Neural progenitor cell (in vitro differentiated cells): ENCODE measurements around the gene LAMTOR1. TPM values are rescaled to one million over a fixed set of nuclear protein-coding genes. Genes with fewer than 3 reads are reported as not detected.
A peak's percentile ranks its signal among the peaks of the same experiment; 100 is the strongest.

Experiments
- DNase-seq: peaks from one replicate; pipeline ENCODE4 v3.0.0-alpha.2; 2016; ENCODE audit warnings: low spot score
- H2AFZ ChIP-seq: fragments of 200-600 bp; sonication (generic); replicated peaks from 2 replicates; pipeline ENCODE4 v1.6.1; 2016; ENCODE audit warnings: antibody characterized with exemption
- H3F3A ChIP-seq: fragments of 200-600 bp; sonication (generic); 2 replicates; pipeline ENCODE4 v1.6.1; 2016; ENCODE audit warnings: antibody characterized with exemption, low read depth
- H3K27ac ChIP-seq: fragments of 200-600 bp; sonication (generic); 2 replicates; pipeline ENCODE4 v1.5.1; 2016; ENCODE audit warnings: mild to moderate bottlenecking
- H3K27me3 ChIP-seq: fragments of 200-600 bp; sonication (generic); 2 replicates; pipeline ENCODE4 v1.6.1; 2016; ENCODE audit warnings: mild to moderate bottlenecking, moderate library complexity
- H3K36me3 ChIP-seq: fragments of 200-600 bp; sonication (generic); 2 replicates; pipeline ENCODE4 v1.5.1; 2016
- H3K4me1 ChIP-seq: fragments of 200-600 bp; sonication (generic); 2 replicates; pipeline ENCODE4 v1.6.1; 2016; ENCODE audit warnings: mixed run types
- H3K4me2 ChIP-seq: fragments of 200-600 bp; sonication (generic); 2 replicates; pipeline ENCODE4 v1.6.1; 2016
- H3K4me3 ChIP-seq: fragments of 200-600 bp; sonication (generic); 2 replicates; pipeline ENCODE4 v1.5.1; 2016
- H3K79me2 ChIP-seq: fragments of 200-600 bp; sonication (generic); 2 replicates; pipeline ENCODE4 v1.6.1; 2016; ENCODE audit warnings: low read depth
- H3K9ac ChIP-seq: fragments of 200-600 bp; sonication (generic); 2 replicates; pipeline ENCODE4 v1.6.1; 2016
- H3K9me3 ChIP-seq: fragments of 200-600 bp; sonication (generic); 2 replicates; pipeline ENCODE4 v1.5.1; 2016; ENCODE audit warnings: low read depth
- H4K20me1 ChIP-seq: fragments of 200-600 bp; sonication (generic); 2 replicates; pipeline ENCODE4 v1.6.1; 2016; ENCODE audit warnings: low read depth
- H3K27ac Mint-ChIP-seq: 3 replicates; pipeline ENCODE4 v1.8.0; 2021; ENCODE audit warnings: mixed read lengths
- H3K27me3 Mint-ChIP-seq: 2 replicates; pipeline ENCODE4 v1.8.0; 2022; ENCODE audit warnings: low read depth, mild to moderate bottlenecking, inconsistent platforms, moderate library complexity, mixed read lengths; ENCODE audit not compliant: insufficient read depth
- H3K36me3 Mint-ChIP-seq: 3 replicates; pipeline ENCODE4 v1.8.0; 2021; ENCODE audit warnings: mixed read lengths
- H3K4me1 Mint-ChIP-seq: 3 replicates; pipeline ENCODE4 v1.8.0; 2021; ENCODE audit warnings: mixed read lengths
- H3K4me3 Mint-ChIP-seq: 3 replicates; pipeline ENCODE4 v1.8.0; 2021; ENCODE audit warnings: mild to moderate bottlenecking, moderate library complexity, mixed read lengths
- H3K9me3 Mint-ChIP-seq: 3 replicates; pipeline ENCODE4 v1.8.0; 2020; ENCODE audit warnings: mixed read lengths
- EZH2 ChIP-seq: fragments of 200-600 bp; sonication (generic); IDR thresholded peaks from 2 replicates; pipeline ENCODE4 v1.6.1; 2017; ENCODE audit warnings: antibody characterized with exemption, mild to moderate bottlenecking, moderate library complexity
- EZH2phosphoT487 ChIP-seq: fragments of 200-600 bp; sonication (generic); IDR thresholded peaks from 2 replicates; pipeline ENCODE4 v1.6.1; 2017; ENCODE audit warnings: antibody characterized with exemption
- total RNA-seq: library from RNA; depleted of rRNA; stranded (reverse); fragments of >200 nt; gene quantifications from 2 replicates; pipeline ENCODE4 v1.2.3, GENCODE V29; 2015; ENCODE audit warnings: low replicate concordance
- TF ChIP-seq, protein P1 (sequence below): fragments of 200-600 bp; sonication (generic); IDR thresholded peaks from 2 replicates; pipeline ENCODE4 v1.5.1; 2017; ENCODE audit warnings: antibody characterized with exemption, mild to moderate bottlenecking

Gene LAMTOR1
- total RNA-seq, 1 donor from 2014 or later: 41.6 TPM

- peak overlapping the region; percentile 60 for H3K4me2 ChIP-seq
- no peaks in the 10 kb centered on the region for H3K36me3 ChIP-seq
- peaks cover 51% of the 10 kb centered on the region for H3K4me1 ChIP-seq
- no peaks in the 10 kb centered on the region for H3K9me3 Mint-ChIP-seq
- peaks cover 8% of the 10 kb centered on the region for H3K27me3 Mint-ChIP-seq
- no peak overlapping the region for H3K4me3 Mint-ChIP-seq
- peaks cover 49% of the 10 kb centered on the region for H4K20me1 ChIP-seq
- H3K27ac ChIP-seq: peak overlapping the region; percentile 89
- H3K9me3 ChIP-seq: no peaks in the 10 kb centered on the region
- TF ChIP-seq EZH2 (no peak), EZH2phosphoT487 (no peak)
- TF ChIP-seq, protein P1, sequence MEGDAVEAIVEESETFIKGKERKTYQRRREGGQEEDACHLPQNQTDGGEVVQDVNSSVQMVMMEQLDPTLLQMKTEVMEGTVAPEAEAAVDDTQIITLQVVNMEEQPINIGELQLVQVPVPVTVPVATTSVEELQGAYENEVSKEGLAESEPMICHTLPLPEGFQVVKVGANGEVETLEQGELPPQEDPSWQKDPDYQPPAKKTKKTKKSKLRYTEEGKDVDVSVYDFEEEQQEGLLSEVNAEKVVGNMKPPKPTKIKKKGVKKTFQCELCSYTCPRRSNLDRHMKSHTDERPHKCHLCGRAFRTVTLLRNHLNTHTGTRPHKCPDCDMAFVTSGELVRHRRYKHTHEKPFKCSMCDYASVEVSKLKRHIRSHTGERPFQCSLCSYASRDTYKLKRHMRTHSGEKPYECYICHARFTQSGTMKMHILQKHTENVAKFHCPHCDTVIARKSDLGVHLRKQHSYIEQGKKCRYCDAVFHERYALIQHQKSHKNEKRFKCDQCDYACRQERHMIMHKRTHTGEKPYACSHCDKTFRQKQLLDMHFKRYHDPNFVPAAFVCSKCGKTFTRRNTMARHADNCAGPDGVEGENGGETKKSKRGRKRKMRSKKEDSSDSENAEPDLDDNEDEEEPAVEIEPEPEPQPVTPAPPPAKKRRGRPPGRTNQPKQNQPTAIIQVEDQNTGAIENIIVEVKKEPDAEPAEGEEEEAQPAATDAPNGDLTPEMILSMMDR: no peak
- peaks cover 48% of the 10 kb centered on the region for H3K4me1 Mint-ChIP-seq
- no peak overlapping the region for H3K4me3 ChIP-seq
- DNase-seq: no peak
- peaks cover 7% of the 10 kb centered on the region for H3K36me3 Mint-ChIP-seq
- H3K27ac Mint-ChIP-seq: no peak overlapping the region
- peaks cover 26% of the 10 kb centered on the region for H3F3A ChIP-seq
- no peak overlapping the region for H2AFZ ChIP-seq
- H3K27me3 ChIP-seq: no peaks in the 10 kb centered on the region
- H3K9ac ChIP-seq: no peak overlapping the region
- H3K79me2 ChIP-seq: peaks cover 100% of the 10 kb centered on the region
Observed at GRCh38 chr11:72067676-72068075, 35.4 kb downstream of the LAMTOR1 start.

DNA sequence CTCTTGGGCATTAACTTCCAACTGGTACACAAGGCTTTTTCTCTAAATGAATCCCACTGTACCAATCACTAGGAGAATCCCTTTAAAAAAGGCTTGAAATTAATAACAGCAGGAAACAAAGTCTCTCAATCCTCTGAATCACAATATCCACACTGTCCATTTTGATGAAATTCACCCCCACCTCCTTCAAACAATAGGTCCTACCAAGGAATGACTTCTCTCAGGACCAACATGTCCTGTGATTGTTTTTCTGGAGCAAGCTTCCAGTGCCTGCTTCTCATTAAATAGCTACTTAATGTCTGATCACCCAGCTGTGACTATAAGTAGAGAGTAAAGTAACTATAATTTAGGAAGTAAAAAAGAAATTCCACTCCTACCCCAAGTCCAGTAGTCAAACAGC is 35.8 kb downstream of the LAMTOR1 start:
- H3F3A ChIP-seq: peaks cover 26% of the 10 kb centered on the region
- peaks cover 7% of the 10 kb centered on the region for H3K36me3 Mint-ChIP-seq
- peak overlapping the region; percentile 60 for H3K4me2 ChIP-seq
- no peaks in the 10 kb centered on the region for H3K27me3 ChIP-seq
- peak overlapping the region; percentile 89 for H3K27ac ChIP-seq
- H4K20me1 ChIP-seq: peaks cover 45% of the 10 kb centered on the region
- H3K4me1 Mint-ChIP-seq: peaks cover 44% of the 10 kb centered on the region
- peaks cover 100% of the 10 kb centered on the region for H3K79me2 ChIP-seq
- H3K27me3 Mint-ChIP-seq: peaks cover 5% of the 10 kb centered on the region
- DNase-seq: no peak
- no peak overlapping the region for H3K4me3 ChIP-seq
- no peak overlapping the region for H3K4me3 Mint-ChIP-seq
- no peak overlapping the region for H2AFZ ChIP-seq
- peak overlapping the region; percentile 19 for H3K27ac Mint-ChIP-seq
- H3K36me3 ChIP-seq: no peaks in the 10 kb centered on the region
- peaks cover 47% of the 10 kb centered on the region for H3K4me1 ChIP-seq
- no peaks in the 10 kb centered on the region for H3K9me3 Mint-ChIP-seq
- TF ChIP-seq, protein P1: no peak
- no peaks in the 10 kb centered on the region for H3K9me3 ChIP-seq
- H3K9ac ChIP-seq: no peak overlapping the region

DNA sequence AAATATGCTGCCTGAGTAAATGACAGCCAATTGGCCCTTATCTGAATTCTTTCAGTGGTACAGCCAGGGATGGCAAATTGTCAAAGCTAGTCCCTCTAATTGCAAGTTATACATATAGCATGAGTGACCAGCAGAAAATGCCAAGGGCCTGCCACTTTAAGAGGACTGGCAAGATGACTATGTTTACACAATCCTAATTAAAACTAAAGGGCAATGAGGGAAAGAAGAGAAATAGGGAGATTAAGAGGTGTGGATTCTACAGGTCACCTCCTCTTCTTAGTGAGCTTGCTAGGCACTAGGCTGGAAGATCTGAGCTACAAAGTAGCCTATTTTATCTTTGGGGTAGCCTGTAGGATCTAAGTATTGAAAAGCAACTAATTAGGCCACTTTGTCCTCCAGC is 36.2 kb downstream of the LAMTOR1 start:
- Histone ChIP-seq H3K4me2 (peak overlapping the region; percentile 60), H3K79me2 (peaks cover 100% of the 10 kb centered on the region), H3K4me3 (no peak overlapping the region), H3K27ac (peak overlapping the region; percentile 89), H3K36me3 (no peaks in the 10 kb centered on the region), H3F3A (peaks cover 26% of the 10 kb centered on the region), H4K20me1 (peaks cover 41% of the 10 kb centered on the region), H3K9me3 (no peaks in the 10 kb centered on the region), H3K4me1 (peaks cover 43% of the 10 kb centered on the region), H3K9ac (no peak overlapping the region), H2AFZ (no peak overlapping the region), H3K27me3 (no peaks in the 10 kb centered on the region)
- DNase-seq: no peak
- Mint-ChIP-seq H3K27ac (peak overlapping the region; percentile 19), H3K4me3 (no peak overlapping the region), H3K4me1 (peaks cover 41% of the 10 kb centered on the region), H3K27me3 (peaks cover 4% of the 10 kb centered on the region), H3K36me3 (peaks cover 9% of the 10 kb centered on the region), H3K9me3 (no peaks in the 10 kb centered on the region)
- no peak for TF ChIP-seq EZH2
- TF ChIP-seq EZH2phosphoT487: no peak
- TF ChIP-seq, protein P1: no peak
